Fibroblast of mammary gland (primary cell): ENCODE results near the gene OR2T3.
"Not testable (repeated sequence)": the region's sequence is repeated elsewhere in the genome, so short reads cannot be mapped to it uniquely, and the experiment has no call there.

Experiments
- DNase-seq: peaks from one replicate; pipeline ENCODE4 v3.0.0-alpha.2; 2010; ENCODE audit warnings: low read depth
- H3K4me3 ChIP-seq: 2 replicates; pipeline ENCODE4 v1.5.1; 2011; ENCODE audit warnings: low read depth, mild to moderate bottlenecking, low read length, moderate library complexity; ENCODE audit not compliant: control insufficient read depth

Gene OR2T3

GRCh38 chr1:248473051-248473450 lies at the start of gene OR2T3:
OR2T3 (plus strand) TSS chr1:248473351; CDS start chr1:248473351, 0 bp downstream.
- not testable (repeated sequence) for H3K4me3 ChIP-seq, DNase-seq

DNA sequence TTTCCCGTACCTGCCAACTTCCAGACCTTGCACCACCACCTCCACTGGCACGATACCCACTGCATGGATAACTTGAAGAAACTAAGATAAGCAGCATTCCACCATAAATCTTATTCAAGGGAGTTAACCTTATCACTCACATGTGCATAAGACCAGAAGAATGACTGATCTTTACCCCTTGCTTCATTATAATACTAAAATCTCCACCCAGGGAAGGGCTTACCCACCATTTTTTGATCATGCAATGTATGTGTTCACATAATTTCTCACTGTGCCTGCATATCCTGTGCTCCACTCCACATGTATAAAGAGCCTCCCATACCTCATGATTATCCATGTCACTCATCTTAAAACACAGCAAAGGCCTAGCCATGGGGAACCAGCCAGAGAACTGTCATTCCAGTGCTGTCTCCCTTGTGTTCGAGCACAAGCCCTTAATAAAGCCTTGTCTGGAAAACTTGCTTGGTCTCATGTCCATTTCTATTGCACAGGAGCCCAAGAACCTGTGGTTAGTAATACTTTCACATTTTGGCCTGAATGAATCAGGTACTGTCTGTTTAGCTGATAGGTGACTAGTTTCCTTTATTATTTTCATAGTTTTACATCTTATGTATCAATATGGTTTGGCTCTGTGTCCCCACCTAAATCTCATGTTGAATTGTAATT lies 45.5 kb upstream of the OR2T3 start:
- H3K4me3 ChIP-seq, DNase-seq: not testable (repeated sequence)

DNA sequence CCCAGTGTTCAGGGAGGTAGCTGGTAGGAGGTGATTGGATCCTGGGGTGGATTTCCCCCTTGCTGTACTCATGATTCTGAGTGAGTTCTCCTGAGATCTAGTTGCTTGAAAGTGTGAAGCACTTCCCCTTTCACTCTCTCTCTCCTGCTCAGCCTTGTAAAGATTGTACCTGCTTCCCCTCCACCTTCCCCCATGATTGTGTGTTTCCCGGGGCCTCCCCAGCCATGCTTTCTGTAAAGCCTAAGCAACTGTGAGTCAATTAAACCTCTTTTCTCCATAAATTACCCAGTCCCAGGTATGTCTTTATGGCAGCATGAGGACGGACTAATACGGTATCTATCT lies 45.0 kb upstream of the OR2T3 start:
- not testable (repeated sequence) for H3K4me3 ChIP-seq, DNase-seq

GRCh38 chr1:248431683-248432082 lies 41.5 kb upstream of the OR2T3 start:
- DNase-seq, H3K4me3 ChIP-seq: not testable (repeated sequence)

- not testable (repeated sequence) for DNase-seq
Measured at GRCh38 chr1:248432201-248432600, 41.0 kb upstream of the OR2T3 start.

GRCh38 chr1:248433811-248434415 lies 39.2 kb upstream of the OR2T3 start:
- DNase-seq, H3K4me3 ChIP-seq: not testable (repeated sequence)

More at GRCh38 chr1:248432201-248432600, 41.0 kb upstream of the OR2T3 start:
- H3K4me3 ChIP-seq, result not testable (repeated sequence)

GRCh38 chr1:248434913-248435312 lies 38.2 kb upstream of the OR2T3 start:
- not testable (repeated sequence) for DNase-seq

DNA sequence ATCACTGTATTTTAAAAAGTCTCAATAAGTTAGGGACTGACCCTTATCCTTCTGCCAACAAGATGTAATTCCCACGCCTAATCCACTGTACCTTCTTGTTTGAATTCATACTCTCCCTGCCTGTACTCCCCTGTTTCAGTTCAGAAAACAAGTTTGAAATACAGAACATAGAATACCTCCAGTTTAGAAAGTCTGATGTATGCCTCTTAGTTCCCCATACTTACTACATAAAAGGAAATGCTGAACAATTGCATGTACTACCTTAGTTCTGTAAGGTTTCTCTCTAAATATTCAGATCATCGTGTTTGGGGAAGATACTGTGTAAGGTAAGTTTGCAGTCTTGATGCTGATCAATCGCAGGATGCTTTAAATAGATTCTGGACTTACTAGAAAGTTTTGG lies 36.8 kb upstream of the OR2T3 start:
- DNase-seq, H3K4me3 ChIP-seq: not testable (repeated sequence)

More at GRCh38 chr1:248434913-248435312, 38.2 kb upstream of the OR2T3 start:
- not testable (repeated sequence) for H3K4me3 ChIP-seq

DNA sequence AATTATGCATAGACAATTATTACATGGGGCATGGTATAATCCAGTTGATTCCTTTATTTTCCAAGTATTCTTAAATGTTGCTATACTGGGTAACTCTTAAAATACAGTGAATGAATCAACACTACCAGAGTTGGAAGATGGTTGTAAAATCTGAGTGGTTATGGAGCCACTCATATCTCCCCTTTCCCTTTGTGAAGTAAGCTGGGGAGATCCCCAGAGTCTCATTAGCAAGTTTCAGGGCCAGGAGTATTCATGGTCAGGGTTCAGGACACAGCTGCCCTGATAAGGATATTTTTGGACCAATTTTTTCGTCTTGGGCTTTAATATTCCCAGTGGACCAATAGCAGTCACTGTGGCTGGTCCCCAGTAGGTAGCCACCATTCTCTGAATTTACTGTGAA lies 34.5 kb upstream of the OR2T3 start:
- DNase-seq, H3K4me3 ChIP-seq: not testable (repeated sequence)

DNA sequence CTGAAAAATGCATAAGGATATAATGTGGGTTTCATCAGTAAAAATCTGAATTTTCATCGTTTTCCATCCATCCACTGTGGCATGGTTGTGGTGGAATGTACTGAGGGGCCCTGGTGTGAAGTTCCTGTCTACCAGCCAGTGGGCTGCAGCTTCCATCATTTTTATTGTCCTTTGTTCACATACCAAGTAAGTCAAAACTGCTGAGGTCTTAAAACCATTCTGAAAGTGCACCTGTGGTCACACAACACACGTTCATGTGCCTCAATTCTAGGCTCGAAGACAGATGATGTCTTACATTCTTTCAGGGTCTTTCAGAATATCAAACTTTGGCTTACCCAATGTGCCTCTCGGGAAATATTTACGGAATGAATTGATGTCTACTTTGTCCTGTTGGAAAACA lies 33.9 kb upstream of the OR2T3 start:
- H3K4me3 ChIP-seq, DNase-seq: not testable (repeated sequence)

- H3K4me3 ChIP-seq, DNase-seq: not testable (repeated sequence)
Measured at GRCh38 chr1:248442500-248443277, 30.5 kb upstream of the OR2T3 start.

- not testable (repeated sequence) for H3K4me3 ChIP-seq, DNase-seq
Measured at GRCh38 chr1:248444603-248445002, 28.5 kb upstream of the OR2T3 start.

GRCh38 chr1:248445399-248445798 lies 27.8 kb upstream of the OR2T3 start, which contains the start of gene OR2T2:
OR2T2 (plus strand) TSS chr1:248445637; CDS start chr1:248452798, 7,161 bp downstream.
- H3K4me3 ChIP-seq, DNase-seq: not testable (repeated sequence)

DNA sequence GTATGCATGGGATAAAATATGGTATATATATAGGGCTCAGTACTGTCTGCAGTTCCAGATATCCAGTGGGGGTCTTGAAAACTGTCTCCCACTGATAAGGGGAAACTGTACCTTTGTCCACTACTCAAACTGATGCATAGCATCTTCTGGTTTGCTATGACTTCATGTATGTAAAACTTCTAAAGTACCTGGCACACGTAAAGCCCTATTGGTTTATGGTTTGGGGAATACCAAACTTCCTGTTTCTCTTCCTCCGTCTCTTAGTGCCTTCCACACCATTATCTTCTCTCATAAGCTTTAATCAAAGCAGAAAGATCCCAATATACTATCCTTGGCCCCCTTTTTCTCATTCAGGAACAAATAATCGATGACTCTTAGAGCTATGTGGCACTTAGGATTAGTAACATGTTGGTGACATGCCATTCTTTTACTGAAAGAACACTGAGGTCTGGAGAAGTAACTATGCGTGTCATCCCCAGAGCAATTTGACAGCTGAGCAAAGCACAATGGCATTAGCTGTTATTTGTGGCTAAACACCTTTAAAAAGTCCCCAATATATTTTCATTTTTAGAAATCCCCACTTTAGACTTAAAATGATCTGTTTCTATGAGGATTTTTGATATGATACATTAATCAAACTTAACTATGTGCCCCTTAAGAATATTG lies 24.6 kb upstream of the OR2T3 start:
- H3K4me3 ChIP-seq, DNase-seq: not testable (repeated sequence)

DNA sequence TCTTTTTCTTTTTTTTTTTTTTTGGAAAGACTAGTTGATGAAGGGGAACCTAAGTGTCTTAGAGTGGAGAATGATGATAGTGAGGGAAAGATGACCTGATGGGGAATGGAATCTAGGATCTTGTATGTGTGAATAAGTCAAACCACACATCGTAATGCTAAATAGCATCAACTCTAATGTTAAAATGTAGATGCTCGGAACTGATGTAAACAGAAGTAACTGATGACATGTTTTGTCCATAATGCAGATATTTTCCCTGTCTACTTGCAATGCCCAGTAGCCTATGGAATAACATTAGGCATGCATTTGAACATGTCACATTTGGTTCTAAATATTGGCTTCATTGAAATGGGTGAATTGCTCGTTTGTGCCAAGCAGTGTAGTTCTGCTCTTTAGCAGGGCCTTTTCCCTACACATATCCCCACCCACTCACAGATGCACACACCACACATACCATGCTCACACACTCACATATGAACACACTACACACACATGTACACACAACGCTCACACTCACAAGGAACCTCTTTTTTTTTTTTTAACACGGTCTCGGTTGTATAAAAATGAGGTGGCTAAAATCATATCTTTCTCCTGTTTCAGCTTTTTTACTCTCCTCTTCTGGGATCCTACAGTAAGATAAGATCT lies 23.2 kb upstream of the OR2T3 start:
- H3K4me3 ChIP-seq, DNase-seq: not testable (repeated sequence)

GRCh38 chr1:248450466-248451145 lies 22.5 kb upstream of the OR2T3 start:
- not testable (repeated sequence) for H3K4me3 ChIP-seq, DNase-seq

DNA sequence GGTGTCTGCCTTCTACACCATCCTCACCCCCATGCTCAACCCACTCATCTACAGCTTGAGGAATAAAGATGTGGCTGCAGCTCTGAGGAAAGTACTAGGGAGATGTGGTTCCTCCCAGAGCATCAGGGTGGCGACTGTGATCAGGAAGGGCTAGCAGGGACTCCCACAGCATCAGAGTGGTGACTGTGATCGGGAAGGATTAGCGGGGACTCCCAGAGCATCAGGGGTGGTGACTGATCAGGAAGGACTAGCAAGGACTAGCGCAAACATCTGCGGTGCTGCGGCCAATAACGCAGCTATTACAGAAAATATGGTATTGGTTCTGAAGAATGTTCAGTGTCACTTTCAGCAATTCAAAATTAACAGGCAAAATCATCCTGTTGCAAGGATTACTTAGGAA lies 19.5 kb upstream of the OR2T3 start:
- DNase-seq, H3K4me3 ChIP-seq: not testable (repeated sequence)

GRCh38 chr1:248455045-248455444 lies 18.1 kb upstream of the OR2T3 start:
- DNase-seq, result not testable (repeated sequence)

More at GRCh38 chr1:248455045-248455444, 18.1 kb upstream of the OR2T3 start:
- H3K4me3 ChIP-seq, result not testable (repeated sequence)
